GM19455 (cell line): ENCODE measurements around the gene UBA52.
A peak's percentile ranks its signal among the peaks of the same experiment; 100 is the strongest.
"Not testable (repeated sequence)": the region's sequence is repeated elsewhere in the genome, so short reads cannot be mapped to it uniquely, and the experiment has no call there.

Experiments used
- ATAC-seq: cut with Tn5 transposase; IDR thresholded peaks from one replicate; pipeline ENCODE4 v1.9.1; 2021; ENCODE audit not compliant: unreplicated experiment

The UBA52 gene

DNA sequence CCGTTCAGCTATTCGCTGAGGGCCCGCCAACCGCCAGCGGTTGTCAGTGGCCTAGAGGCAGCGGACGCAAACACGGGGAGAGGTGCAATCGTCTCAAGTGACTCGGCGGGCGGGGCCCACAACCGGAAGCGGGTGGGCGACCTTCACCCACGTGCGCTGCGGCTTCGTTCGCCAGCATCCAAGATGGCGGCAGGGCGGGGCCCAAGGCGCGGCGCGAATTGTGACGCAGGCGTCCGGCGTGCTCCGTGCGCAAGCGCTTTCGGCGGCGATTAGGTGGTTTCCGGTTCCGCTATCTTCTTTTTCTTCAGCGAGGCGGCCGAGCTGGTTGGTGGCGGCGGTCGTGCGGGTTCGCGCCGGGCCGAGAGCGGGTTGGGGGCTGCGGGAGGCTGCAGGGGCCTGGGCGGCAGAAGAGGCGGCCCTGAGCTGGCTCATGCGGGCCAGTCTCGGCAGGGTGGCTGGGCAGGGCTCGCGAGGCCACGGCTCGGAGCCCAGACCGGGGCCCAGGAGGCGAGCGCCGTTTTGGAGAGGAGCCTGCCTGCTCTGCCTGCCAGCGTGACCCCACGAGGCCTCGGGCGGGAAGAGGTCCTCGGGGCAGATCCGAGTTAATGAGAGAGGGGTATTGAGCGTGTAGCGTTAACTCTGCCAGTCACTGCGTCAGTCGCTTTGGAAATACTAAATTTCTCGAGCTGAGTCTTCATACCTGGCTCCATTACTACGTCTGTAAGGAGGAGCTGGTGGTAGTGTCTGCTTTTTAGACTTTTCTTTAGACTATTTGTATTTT, at the start of gene UBA52:
TSS of gene UBA52 (plus strand) at position 294 of the 781 bp plus-strand sequence. CDS start 1,444 bp downstream, outside the sequence.
- peak; percentile 77 for ATAC-seq

DNA sequence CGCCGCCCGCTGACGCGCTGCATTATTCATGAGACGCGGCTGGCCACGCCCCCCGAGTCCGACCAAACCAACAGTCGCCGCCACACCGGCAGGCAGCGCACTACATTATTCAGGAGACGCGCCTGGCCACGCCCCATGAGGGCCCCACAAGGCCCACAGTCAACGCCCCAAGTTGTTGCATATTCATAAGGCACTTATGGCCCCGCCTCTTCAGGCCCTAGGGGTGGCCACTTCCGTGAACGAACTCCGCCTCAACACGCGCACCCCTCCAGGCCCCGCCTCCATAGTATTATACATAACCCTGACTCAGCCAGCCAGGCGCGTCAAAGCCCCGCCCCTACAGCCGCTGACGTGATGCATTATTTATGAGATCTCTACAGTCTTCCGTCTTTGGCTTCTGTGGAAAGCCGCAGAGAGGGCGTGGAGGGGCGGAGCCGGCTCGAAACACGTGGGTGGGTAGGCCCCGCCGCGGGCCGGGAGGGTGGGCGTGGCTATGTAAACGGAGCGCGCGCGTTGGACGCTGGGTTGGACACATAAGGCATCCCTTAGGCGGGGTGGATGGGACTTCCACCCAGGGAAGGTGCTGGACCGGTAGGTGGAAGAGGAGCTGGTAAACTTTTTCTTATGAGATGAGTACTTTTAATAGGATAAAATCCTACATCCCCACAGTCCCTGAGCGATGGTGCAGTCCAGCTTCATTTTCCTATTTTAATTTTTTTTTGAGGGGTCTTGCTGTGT, 49.4 kb upstream of the UBA52 start:
- ATAC-seq: peak; percentile 87

DNA sequence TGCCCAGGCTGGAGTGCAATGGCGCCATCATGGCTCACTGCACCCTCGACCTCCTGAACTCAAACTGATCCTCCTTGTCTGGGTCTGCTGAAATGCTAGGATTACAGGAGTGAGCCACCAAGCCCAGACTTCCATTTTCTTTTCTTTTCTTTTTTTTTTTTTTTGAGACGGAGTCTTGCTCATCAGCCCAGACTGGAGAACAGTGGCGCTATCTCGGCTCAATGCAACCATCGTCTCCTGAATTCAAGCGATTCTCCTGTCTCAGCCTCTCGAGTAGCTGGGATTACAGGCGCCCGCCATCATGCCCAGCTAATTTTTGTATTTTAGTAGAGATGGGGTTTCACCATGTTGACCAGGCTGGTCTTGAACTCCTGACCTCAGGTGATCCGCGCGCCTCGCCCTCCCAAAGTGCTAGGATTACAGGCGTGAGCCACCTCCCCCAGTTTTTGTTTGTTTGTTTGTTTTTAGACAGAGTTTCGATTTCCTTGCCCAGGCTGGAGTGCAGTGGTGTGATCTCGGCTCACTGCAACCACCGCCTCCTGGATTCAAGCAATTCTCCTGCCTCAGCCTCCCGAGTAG, 48.7 kb upstream of the UBA52 start:
- not testable (repeated sequence) for ATAC-seq

DNA sequence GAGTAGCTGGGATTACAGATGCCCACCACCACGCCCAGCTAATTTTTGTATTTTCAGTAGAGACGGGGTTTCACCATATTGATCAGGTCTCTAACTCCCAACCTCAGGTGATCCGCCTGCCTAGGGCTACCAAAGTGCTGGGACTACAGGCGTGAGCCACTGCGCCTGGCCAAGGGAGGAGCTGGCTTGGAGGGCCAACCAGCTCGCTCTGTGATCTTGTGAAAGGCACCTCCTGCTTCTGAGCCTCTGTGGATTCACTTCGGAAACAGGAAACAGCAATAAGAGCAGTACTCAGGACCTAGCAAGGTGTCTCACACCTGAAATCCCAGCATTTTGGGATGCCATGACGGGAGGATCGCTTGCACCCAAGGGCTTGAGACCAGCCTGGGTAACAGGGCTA, 47.8 kb upstream of the UBA52 start:
- no peak for ATAC-seq

DNA sequence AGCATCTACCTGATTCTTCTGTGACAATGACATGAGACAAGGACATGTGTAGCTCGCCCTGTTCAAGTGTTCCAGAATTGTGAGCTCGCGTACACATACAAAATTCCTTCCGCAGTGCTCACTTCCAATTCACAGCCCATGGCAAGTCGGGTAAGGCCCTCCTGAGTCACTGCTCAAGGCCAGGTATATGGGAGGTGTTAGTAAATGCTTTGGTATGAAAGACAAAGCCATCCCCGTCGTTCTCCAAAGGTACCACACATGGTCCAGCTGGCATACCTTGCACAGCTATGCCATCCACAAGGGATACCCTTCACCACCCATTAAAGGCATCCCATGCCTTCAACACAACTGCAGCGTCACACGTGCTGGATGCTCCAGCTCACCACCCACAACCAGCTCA, 45.3 kb upstream of the UBA52 start:
- ATAC-seq: no peak

DNA sequence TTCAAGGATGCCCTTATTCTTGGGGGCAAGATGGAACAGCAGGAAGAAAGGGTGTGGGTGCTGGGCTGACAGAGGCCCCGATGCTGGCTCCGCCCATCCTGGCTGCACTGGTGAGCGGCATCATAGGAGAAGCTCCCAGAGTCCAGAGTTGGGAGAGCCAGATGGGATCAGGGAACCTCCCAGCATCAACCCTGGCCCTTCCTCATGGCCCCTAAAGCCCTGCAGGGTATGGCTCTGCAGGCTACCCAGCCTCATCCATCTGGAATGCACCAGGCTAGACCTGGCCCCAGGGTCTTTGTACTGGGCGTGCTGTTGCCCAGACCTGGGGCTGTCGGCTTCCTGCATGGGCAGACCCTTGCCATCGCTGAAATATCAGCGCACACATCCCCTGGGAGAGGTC, 41.9 kb upstream of the UBA52 start:
- no peak for ATAC-seq

DNA sequence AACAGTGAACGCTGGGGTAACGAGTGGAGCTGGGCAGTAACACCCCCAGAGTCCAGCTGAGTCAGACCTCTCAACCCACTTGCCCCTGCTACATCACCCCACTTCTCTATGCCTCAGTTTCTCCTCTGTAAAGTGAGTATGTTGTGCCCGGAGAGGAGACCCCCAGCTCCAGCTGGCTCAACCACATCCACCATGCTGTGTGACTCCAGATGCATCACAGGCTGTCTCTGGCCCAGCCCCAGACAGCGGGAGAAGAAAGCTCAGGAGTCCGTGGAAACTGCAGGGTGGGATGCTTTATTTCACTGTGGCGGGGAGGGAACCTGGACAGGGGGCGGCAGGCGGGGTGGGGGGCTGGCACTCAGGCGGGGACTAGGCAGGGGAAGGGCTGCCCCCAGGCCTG, 40.2 kb upstream of the UBA52 start:
- ATAC-seq: no peak

DNA sequence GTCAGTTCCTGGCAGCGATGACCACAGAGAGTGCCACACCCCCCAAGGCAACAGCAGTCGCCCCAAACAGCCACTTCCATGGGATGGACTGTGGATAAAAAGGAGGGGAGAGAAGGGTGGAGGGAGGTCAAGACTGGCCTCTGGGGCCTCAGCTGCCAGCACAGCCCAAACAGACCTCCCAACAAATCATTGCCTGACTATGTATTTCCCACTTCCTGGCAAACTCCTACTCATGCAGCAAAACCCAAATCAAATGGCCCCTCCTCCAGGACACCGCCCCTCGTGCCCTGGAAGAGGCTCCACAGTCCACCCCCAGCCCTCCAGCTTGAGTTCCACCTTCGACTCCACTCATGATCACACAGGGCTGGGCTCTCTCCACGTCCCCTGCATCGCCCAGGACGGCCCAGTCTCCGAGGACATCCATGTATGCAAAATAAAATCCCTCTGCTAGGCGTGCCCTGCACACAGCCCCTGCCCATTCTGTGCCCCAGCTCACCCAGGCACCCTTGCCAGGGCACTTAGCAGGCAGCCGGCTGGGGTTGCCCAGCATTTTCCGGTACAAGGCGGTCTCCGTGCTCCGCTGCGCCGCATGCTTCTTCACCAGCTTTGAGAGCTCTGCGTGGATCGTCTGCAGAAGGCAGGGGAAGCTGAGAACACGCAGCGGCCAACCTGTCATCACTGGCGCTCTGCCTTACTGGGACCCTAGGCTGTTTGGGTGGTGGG, 39.3 kb upstream of the UBA52 start:
- no peak for ATAC-seq

DNA sequence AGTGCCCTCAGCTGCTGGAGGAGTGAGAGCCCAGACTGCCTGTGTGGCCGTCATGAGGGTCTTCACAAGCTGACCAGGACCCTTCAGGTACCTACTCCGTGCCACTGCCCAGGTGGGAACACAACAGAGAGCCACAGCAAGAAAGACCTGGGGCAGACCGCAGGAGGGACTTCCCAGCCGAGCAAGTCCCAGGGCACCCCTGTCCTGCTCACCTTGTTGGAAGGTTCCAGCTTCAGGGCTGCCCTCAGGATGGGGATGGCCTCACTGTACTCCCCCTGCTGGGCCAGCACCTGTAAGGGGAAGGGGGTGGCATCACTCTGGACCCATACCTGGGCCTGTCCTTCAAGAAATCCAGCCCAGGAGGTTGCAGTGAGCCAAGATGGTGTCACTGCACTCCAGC, 38.6 kb upstream of the UBA52 start:
- no peak for ATAC-seq

DNA sequence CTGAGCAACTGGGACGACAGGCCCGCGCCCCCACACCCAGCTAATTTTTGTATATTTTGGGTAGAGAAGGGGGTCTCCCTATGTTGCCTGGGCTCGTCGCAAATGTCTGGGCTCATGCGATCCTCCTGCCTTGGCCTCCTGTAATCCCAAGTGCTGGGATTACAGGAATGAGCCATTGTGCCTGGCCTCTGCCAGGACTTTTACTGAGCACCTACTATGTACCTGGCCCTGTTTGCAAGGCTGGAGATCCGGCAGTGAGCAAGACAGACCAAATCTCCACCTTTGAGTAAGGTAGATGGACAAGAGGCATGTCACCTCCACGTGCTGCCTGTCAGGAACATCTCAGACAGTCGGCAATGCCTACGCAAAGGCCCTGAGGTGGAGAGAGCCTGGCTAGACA, 35.2 kb upstream of the UBA52 start:
- no peak for ATAC-seq

DNA sequence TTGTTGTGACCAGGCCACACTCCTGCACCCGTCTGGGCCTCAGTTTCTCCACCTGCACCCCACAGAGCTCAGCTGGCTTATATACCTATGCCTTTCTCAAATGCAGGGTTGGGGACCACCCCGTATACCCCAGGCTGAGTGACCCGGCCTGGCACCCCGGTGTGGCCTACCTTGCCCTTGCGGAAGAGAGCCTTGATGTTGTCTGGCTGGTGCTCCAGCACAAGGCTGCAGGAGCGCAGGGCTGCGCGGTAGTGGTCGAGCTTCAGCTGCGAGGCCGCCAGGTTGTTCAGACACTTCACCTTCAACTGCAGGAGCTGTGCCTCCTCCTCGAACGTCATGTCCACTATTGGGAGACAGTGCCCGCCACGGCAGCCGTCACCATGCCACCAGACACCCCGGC, 34.2 kb upstream of the UBA52 start:
- ATAC-seq: no peak

DNA sequence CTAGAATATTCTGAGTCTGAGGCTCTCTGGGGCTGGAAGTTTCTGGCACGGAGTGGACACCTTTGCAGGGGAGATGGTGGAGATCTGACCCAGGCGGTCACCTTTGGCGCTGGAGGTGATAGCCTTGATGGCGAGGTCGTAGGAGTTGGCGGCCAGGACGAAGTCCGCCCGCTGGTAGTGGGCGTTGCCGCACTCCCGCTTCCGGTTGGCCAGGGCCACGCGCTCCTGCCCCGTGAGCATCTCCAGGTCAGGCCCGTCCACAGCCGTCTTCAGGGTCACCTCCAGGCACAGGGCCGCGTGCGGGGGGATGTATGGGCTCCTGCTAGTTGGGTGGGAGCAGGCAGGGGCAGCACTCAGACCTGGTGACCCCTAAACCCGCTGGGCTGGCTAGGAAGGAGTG, 33.5 kb upstream of the UBA52 start:
- no peak for ATAC-seq

DNA sequence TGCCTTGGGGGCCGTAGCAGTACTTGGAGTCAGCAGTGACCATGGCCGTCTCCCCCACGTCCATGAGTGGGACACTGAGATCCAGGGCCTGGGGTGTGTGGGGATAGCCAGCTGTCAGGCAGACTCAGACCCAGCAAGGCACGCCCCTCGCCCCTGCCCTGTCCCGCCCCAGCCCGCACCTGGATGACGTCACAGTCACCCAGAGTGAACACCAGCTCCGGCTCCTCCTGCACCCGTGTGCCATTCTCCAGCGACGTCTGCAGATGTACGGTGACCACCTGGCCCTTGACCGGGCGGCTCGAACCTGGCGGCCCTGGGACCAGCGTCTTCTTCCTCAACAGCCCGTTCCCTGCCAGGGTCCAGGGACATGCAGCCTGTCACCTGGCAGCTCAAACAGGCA, 32.3 kb upstream of the UBA52 start:
- ATAC-seq: no peak

DNA sequence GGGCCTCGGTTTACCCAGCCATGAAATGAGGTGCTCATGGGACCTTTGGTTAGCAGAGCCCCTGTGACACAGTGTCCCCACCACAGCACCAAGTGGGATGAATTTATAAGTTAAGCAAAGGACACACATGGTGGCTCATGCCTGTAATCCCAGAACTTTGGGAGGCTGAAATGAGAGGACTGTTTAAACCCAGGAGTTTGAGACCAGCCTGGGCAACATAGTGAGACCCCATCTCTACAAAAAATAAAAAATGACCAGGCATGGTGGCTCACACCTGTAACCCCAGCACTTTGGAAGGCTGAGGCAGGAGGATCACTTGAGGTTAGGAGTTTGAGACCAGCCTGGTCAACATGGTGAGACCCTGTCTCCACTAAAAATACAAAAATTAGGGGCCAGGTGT, 31.5 kb upstream of the UBA52 start:
- not testable (repeated sequence) for ATAC-seq

DNA sequence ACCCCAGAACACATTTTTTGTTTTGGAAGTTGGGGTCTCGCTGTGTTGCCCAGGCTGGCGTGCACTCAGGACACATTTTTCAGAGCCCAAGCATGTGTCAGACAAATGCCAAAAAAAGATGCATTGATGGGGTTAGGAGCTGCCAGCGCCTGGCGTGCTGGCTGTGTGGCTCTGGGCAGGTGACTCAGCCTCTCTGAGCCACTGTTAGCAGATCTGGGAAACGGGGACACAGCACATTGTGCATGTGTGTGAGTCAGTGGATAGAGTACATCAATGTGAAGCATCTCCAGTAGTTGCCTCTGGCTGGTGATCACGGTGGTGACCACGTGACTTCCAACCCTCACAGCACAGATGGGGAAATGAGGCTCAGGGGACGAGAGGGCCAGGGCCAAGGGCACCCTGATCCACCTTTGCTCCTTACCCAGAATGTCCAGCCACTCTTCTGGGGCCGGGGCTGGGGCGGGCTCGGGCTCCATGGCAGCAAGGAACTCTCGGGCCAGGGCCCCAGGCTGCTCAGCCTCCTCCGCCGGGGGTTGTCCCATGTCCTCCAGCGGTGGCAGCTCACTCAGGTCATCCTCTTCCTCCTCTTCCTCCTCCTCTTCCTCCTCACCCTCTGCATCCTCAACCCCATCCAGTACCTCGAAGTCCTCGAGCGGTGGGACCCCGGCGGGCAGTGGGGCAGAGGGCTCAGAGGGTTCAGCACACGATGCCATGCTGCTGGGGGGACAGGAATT, 30.2 kb upstream of the UBA52 start:
- ATAC-seq: no peak

DNA sequence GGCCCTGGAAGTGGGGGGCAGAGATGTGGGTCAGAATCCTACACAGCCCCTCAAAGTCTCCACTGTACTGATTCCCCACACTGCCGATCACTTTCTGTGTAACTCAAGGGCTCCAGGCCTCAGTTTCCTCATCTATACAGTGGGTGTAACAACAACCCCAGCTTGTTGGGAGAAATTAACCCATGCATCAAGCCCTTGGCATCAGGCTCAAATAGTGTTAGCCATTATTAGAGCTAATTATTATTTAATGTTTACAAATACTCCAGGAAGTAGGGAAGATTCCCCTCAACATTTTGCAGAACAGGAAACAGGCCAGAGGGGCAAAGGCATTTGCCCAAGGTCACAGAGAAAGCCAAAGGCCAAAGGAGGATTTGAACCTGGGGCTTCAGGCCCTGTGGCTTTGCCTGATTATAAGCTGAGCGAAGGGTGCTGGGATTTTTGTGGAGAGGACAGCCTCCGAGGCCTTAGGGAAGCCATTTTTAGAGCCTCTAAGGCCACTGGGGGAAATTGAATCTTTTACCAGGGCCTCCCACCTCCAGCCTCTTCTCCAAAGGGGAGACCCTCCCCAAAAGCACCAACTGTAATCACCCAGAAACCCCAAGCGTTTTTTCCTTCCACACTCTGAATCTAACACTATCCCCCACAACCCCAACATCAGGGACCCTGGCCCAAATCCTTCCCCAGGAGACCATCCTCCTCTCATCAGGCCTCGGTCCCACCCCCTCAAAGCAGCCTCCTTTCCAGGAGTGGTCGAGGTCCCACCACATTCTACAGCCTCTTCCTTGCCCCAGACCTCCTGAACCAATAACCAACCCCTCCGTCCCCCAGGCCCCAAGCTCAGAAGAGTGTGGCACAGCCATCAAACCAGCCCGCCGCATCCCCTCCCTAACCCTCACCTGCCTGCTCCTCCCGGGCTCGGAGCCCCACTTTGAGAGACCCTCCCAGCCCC, 29.4 kb upstream of the UBA52 start:
- ATAC-seq: no peak

DNA sequence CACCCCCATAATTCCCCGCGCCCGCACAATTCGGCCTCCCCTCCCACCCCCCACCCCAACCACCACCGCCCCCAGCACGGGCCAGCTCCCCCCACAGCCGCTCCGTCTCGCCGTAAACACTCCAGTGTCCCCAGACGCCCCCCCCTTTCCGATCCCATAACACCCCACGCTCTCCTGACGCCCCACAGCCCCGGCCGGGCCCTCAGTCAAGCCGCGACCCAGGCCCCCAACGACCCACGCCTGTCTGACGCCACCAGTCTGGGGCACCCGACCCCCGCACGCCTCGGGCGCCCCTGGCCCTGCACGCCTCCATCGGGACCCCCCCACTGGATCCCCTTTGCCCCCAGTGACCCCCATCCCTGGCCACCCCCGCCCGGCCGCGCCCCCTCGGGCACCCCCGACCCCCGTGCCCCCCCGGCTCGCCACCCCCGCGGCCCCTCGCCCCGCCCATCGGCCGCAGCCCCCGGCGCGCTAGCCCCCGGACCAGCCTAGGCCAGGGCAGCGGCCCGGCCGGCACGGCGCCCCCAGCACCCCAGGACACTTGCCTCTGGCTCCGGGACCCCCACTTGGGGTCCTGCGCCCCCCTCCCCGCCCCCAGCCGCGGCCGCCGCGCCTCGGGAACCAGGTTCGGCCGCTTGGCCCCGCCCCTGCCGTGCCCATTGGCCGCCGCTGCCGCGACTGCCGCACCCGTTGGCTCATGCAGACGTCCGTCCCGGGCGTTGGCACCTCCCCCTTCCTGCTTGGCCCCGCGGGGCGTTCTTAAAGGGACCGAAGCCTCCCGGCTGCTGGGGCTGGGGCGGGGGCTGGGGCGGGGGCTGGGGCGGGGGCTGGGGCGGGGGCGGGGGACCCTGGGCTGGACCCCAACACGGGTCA, 28.5 kb upstream of the UBA52 start, which contains the start of gene FKBP8:
TSS of gene FKBP8 (minus strand) at position 633 of the 873 bp plus-strand sequence. CDS start 1,603 bp downstream, outside the sequence.
- ATAC-seq: peak; percentile 87

DNA sequence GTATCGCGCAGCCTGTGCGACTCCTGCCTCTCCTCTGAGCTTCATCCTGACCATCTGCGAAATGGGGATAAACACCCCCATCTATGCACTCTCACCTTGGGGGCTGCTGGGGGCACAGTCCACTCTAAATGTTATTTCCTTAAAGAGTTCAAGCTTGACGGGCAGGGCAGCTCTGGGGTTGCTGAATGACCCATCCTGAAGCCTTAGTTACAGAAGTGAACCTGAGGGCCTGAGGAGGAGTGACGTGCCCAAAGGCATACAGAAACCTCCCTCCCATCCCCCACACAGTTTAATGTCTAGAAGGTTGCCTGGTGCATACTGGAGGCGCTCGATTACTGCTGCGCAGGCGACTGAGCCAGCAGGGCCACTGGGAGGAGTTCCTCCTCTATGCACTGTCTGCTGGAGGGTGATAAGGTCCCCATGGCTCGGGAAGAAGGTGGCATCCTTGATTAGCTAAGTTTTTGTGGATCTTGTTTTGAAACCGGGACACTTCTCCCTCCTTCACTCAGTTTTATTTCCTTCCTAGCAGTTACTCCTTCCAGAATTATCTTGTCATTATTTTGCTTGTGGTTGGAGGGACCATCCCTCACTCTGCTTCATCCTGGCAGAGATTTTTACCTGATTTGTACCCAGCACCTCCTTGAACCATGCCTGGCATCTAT, 27.7 kb upstream of the UBA52 start:
- ATAC-seq: peak; percentile 49
